Measurements from ENCODE around the gene GRIA2. TPM values are rescaled to one million over a fixed set of nuclear protein-coding genes. Genes with fewer than 3 reads are reported as not detected.

The GRIA2 gene
- total RNA-seq, 3 donors from 2014 or later, result 2.3 to 4.8 TPM; not detected in 1

DNA sequence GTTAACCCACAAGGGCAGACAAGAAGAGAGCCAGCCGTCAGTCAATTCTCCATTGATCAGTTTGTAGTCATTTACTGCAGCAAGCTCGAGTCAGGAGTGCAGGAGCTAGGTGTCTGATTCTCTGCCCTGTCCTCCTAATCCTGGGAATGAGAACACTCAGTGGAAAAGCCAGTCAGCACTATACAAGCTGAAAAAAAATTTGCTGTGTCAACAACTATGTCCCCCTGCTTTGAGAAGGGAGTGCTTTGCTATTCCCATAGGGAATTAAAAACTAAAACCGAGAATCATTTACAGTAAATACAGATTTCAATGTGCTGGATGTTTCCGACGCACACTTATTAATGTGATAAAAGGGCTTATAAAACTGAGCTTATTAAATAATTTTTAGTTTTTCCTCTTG, 84.2 kb downstream of the GRIA2 start:
- Histone ChIP-seq H3K27ac (no peak overlapping the region), H3K4me1 (no peaks in the 10 kb centered on the region), H3K36me3 (no peaks in the 10 kb centered on the region), H3K9me3 (no peaks in the 10 kb centered on the region), H3K4me3 (no peak overlapping the region), H3K27me3 (no peaks in the 10 kb centered on the region)
- TF ChIP-seq, protein P1, sequence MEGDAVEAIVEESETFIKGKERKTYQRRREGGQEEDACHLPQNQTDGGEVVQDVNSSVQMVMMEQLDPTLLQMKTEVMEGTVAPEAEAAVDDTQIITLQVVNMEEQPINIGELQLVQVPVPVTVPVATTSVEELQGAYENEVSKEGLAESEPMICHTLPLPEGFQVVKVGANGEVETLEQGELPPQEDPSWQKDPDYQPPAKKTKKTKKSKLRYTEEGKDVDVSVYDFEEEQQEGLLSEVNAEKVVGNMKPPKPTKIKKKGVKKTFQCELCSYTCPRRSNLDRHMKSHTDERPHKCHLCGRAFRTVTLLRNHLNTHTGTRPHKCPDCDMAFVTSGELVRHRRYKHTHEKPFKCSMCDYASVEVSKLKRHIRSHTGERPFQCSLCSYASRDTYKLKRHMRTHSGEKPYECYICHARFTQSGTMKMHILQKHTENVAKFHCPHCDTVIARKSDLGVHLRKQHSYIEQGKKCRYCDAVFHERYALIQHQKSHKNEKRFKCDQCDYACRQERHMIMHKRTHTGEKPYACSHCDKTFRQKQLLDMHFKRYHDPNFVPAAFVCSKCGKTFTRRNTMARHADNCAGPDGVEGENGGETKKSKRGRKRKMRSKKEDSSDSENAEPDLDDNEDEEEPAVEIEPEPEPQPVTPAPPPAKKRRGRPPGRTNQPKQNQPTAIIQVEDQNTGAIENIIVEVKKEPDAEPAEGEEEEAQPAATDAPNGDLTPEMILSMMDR (IDR thresholded peaks at IDR 0.05), result no peak
- TF ChIP-seq POLR2A (IDR thresholded peaks at IDR 0.05), result no peak
- TF ChIP-seq POLR2AphosphoS5 (IDR thresholded peaks at IDR 0.05), result no peak
- DNase-seq (ENCODE audit: low spot score in 2 of 2), result no peak
- intact Hi-C loops (cut with DNase I; ENCODE audit: low total_unique reads), result no loop called here

GRCh38 chr4:157312702-157313101, 92.2 kb downstream of the GRIA2 start:
- no peaks in the 10 kb centered on the region for H3K9me3 ChIP-seq
- intact Hi-C loops (cut with DNase I; ENCODE audit: low total_unique reads), result no loop called here
- no peaks in the 10 kb centered on the region for H3K36me3 ChIP-seq
- H3K27me3 ChIP-seq, result no peaks in the 10 kb centered on the region
- H3K27ac ChIP-seq, result no peak overlapping the region
- no peak for DNase-seq (ENCODE audit: low spot score in 2 of 2)
- no peak overlapping the region for H3K4me3 ChIP-seq
- TF ChIP-seq POLR2A (IDR thresholded peaks at IDR 0.05), result no peak
- no peak for TF ChIP-seq POLR2AphosphoS5 (IDR thresholded peaks at IDR 0.05)
- TF ChIP-seq, protein P1 (IDR thresholded peaks at IDR 0.05), result no peak
- H3K4me1 ChIP-seq, result no peaks in the 10 kb centered on the region

- TF ChIP-seq POLR2A (IDR thresholded peaks at IDR 0.05), result no peak
- TF ChIP-seq, protein P1 (IDR thresholded peaks at IDR 0.05), result no peak
- no peak for TF ChIP-seq POLR2AphosphoS5 (IDR thresholded peaks at IDR 0.05)
- no peak for DNase-seq (ENCODE audit: low spot score in 2 of 2)
- Histone ChIP-seq H3K4me1 (no peaks in the 10 kb centered on the region), H3K27me3 (no peaks in the 10 kb centered on the region), H3K4me3 (no peak overlapping the region), H3K36me3 (no peaks in the 10 kb centered on the region), H3K9me3 (no peaks in the 10 kb centered on the region), H3K27ac (no peak overlapping the region)
- intact Hi-C loops (cut with DNase I; ENCODE audit: low total_unique reads), result loop anchor here (5.0 kb wide), 1 partner anchor 1518 kb away; no protein-coding TSS in a partner anchor
Observed at GRCh38 chr4:157314906-157315305, 94.4 kb downstream of the GRIA2 start.

DNA sequence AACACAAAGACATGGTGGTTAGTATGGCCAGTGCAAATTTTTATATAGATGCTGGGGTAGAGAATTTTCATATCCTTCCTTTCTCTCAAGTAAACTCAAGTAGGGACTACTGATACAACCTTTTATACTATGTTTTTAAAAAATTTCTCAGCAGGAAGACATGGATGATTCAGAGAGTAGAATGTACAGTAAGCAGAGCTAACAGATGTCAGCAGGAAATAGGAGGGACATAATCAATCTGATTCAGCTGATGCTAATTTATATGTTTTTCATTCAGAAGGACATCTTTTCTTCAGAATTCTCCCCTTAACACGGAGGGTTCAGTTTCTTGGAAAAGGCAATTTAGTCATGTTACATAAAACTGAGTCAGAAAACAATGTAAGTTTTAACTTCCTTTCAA, 95.4 kb downstream of the GRIA2 start:
- no peak for TF ChIP-seq POLR2AphosphoS5 (IDR thresholded peaks at IDR 0.05)
- TF ChIP-seq POLR2A (IDR thresholded peaks at IDR 0.05), result no peak

DNA sequence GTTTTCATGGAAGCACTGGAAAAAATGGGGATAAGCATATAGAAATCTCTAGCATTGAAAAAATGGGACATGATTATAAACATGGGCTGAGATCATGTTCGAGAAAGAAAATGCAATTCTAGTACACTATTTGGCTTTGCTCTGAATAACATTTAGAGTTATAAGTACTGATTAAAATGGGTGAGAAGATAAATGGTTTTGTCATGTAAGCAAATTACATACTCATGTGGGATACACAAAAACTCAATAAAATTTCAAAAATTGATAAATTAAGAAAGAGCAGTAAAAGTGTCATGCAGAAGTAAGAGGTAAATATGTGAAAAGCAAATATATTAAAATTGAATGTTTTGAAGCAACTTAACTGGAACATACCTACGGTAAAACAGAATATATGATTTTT, 99.6 kb downstream of the GRIA2 start:
- Histone ChIP-seq H3K9me3 (no peaks in the 10 kb centered on the region), H3K27me3 (no peaks in the 10 kb centered on the region), H3K27ac (no peak overlapping the region), H3K4me3 (no peak overlapping the region), H3K36me3 (no peaks in the 10 kb centered on the region), H3K4me1 (no peaks in the 10 kb centered on the region)
- intact Hi-C loops (cut with DNase I; ENCODE audit: low total_unique reads), result no loop called here
- TF ChIP-seq POLR2A (IDR thresholded peaks at IDR 0.05), result no peak
- TF ChIP-seq, protein P1 (IDR thresholded peaks at IDR 0.05), result no peak
- no peak for TF ChIP-seq POLR2AphosphoS5 (IDR thresholded peaks at IDR 0.05)
- DNase-seq (ENCODE audit: low spot score in 2 of 2), result no peak

More for the DNA sequence above, 95.4 kb downstream of the GRIA2 start:
- H3K27me3 ChIP-seq, result no peaks in the 10 kb centered on the region
- H3K27ac ChIP-seq, result no peak overlapping the region
- intact Hi-C loops (cut with DNase I; ENCODE audit: low total_unique reads), result loop anchor here (5.0 kb wide), 1 partner anchor 1519 kb away; no protein-coding TSS in a partner anchor
- no peaks in the 10 kb centered on the region for H3K9me3 ChIP-seq
- H3K36me3 ChIP-seq, result no peaks in the 10 kb centered on the region
- no peaks in the 10 kb centered on the region for H3K4me1 ChIP-seq
- no peak for DNase-seq (ENCODE audit: low spot score in 2 of 2)
- H3K4me3 ChIP-seq, result no peak overlapping the region

- H3K4me3 ChIP-seq, result no peak overlapping the region
- H3K27ac ChIP-seq, result no peak overlapping the region
- no peak for DNase-seq (ENCODE audit: low spot score in 2 of 2)
- no peaks in the 10 kb centered on the region for H3K36me3 ChIP-seq
- TF ChIP-seq, protein P1 (IDR thresholded peaks at IDR 0.05), result no peak
- TF ChIP-seq POLR2A (IDR thresholded peaks at IDR 0.05), result no peak
- no peak for TF ChIP-seq POLR2AphosphoS5 (IDR thresholded peaks at IDR 0.05)
- H3K27me3 ChIP-seq, result no peaks in the 10 kb centered on the region
- no peaks in the 10 kb centered on the region for H3K4me1 ChIP-seq
- intact Hi-C loops (cut with DNase I; ENCODE audit: low total_unique reads), result no loop called here
- H3K9me3 ChIP-seq, result no peaks in the 10 kb centered on the region
Observed at GRCh38 chr4:157327666-157328065, 107.1 kb downstream of the GRIA2 start.
